Thoracic aorta (tissue), 2 donors: ENCODE data around the gene ANKRD6. TPM values are rescaled to one million over a fixed set of nuclear protein-coding genes. Genes with fewer than 3 reads are reported as not detected.

ENCODE experiments used
- ATAC-seq: fragments of 150-250 bp; one replicate; pipeline ENCODE4 v1.8.0; 2017; ENCODE audit warnings: low read depth; ENCODE audit not compliant: insufficient number of reproducible peaks, low FRiP score
- DNase-seq: peaks from one replicate; pipeline ENCODE4 v3.0.0-alpha.2; 2020; ENCODE audit warnings: low spot score
- H3K27ac ChIP-seq, 2 donors: fragments of 200-600 bp; sonication (generic); 1 replicate in 1 of 2; 2 replicates in 1 of 2; pipeline ENCODE4 v1.5.1; 2016; ENCODE audit warnings: mild to moderate bottlenecking in 2 of 2, moderate library complexity in 2 of 2
- H3K27me3 ChIP-seq: fragments of 200-600 bp; sonication (generic); replicated peaks from 2 replicates; pipeline ENCODE4 v1.6.0; 2016; ENCODE audit warnings: mild to moderate bottlenecking; ENCODE audit not compliant: insufficient read depth
- H3K36me3 ChIP-seq: fragments of 200-600 bp; sonication (generic); one replicate; pipeline ENCODE4 v1.5.1; 2016
- H3K4me1 ChIP-seq, 2 donors: fragments of 200-600 bp; sonication (generic); 1 replicate in 1 of 2; 2 replicates in 1 of 2; pipeline versions ENCODE4 v1.5.1 to v1.6.0; 2016; ENCODE audit warnings: low read depth in 2 of 2, mild to moderate bottlenecking in 1 of 2; ENCODE audit not compliant: control insufficient read depth in 1 of 2
- H3K4me3 ChIP-seq: fragments of 200-600 bp; sonication (generic); 2 replicates; pipeline ENCODE4 v1.5.1; 2016; ENCODE audit warnings: mild to moderate bottlenecking
- H3K9me3 ChIP-seq: fragments of 200-600 bp; sonication (generic); 2 replicates; pipeline ENCODE4 v1.5.1; 2016
- total RNA-seq, 2 donors: library from RNA; depleted of rRNA; stranded (reverse); fragments of >200 nt; gene quantifications; one replicate each; pipeline versions ENCODE4 v1.1.0 to v1.2.3, GENCODE V29; 2016
- TF ChIP-seq, protein P1 (sequence below): fragments of 200-600 bp; sonication (generic); IDR thresholded peaks from one replicate; pipeline ENCODE4 v1.5.1; 2019; ENCODE audit warnings: antibody characterized with exemption

The ANKRD6 gene
- total RNA-seq = 10 to 100 TPM; 35.3 to 91.9 TPM

DNA sequence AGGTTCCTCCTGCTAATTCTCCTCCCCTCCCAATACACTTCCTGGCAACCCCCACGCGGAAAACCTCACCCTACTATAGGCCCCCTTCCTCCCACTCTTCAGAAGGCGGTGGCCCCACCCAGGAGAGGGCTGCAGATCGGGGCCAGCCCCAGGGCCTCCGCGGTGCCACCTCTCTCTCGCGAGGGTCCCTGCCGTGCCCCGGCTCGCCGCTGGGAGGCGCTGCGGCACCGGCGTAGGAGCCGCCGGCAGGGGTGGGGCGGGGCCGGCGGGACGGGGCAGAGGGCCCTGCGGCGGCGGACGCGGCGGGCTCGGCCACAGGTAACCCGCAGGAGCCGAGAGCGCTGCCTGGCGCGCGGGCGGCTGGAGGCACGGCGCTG is at the start of gene ANKRD6:
Gene ANKRD6 (plus strand): TSS at position 278 of the 377 bp plus-strand sequence. CDS start 133,825 bp downstream, outside the sequence.
- no peaks in the 10 kb centered on the region for H3K9me3 ChIP-seq
- H3K4me3 ChIP-seq = peak within 1 kb of the TSS; percentile 93
- TF ChIP-seq, protein P1, sequence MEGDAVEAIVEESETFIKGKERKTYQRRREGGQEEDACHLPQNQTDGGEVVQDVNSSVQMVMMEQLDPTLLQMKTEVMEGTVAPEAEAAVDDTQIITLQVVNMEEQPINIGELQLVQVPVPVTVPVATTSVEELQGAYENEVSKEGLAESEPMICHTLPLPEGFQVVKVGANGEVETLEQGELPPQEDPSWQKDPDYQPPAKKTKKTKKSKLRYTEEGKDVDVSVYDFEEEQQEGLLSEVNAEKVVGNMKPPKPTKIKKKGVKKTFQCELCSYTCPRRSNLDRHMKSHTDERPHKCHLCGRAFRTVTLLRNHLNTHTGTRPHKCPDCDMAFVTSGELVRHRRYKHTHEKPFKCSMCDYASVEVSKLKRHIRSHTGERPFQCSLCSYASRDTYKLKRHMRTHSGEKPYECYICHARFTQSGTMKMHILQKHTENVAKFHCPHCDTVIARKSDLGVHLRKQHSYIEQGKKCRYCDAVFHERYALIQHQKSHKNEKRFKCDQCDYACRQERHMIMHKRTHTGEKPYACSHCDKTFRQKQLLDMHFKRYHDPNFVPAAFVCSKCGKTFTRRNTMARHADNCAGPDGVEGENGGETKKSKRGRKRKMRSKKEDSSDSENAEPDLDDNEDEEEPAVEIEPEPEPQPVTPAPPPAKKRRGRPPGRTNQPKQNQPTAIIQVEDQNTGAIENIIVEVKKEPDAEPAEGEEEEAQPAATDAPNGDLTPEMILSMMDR = peak; percentile 80
- H3K27me3 ChIP-seq = no peaks in the 10 kb centered on the region
- DNase-seq = peak; percentile 21
- H3K27ac ChIP-seq = peak within 1 kb of the TSS; percentile 24 to 57
- peaks cover 0 to 27% of the 10 kb centered on the region in 2 donors for H3K4me1 ChIP-seq
- ATAC-seq = peak; percentile 52
- no peaks in the 10 kb centered on the region for H3K36me3 ChIP-seq

DNA sequence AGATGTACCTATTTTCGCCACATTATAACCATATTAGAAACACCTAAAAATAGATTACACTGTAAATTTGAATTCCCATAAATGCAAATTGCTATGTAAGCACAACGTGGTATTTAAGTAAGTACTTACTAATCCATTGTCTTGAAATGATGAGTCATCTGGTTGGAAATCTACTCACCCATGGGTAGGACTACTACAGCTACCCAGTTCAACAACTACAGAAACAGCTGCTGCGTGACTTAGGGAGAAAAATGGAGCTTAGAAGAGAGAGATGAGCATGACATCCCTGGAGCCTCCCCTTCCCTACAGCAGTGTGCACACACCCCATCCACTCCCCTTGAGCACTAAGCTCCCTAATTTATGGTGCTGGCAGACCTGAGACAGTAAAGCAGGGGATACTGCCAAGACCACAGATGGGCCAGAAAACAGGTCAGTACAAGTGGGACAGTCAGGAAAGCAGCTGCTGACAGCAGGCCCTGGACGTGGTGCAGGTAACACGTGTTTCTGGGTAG is 47.7 kb upstream of the ANKRD6 start:
- no peak for ATAC-seq
- Histone ChIP-seq H3K27ac (no peak overlapping the region), H3K27me3 (no peaks in the 10 kb centered on the region), H3K36me3 (no peaks in the 10 kb centered on the region), H3K9me3 (no peaks in the 10 kb centered on the region), H3K4me1 (no peaks in the 10 kb centered on the region), H3K4me3 (no peak overlapping the region)
- TF ChIP-seq, protein P1 = no peak
- DNase-seq = no peak

DNA sequence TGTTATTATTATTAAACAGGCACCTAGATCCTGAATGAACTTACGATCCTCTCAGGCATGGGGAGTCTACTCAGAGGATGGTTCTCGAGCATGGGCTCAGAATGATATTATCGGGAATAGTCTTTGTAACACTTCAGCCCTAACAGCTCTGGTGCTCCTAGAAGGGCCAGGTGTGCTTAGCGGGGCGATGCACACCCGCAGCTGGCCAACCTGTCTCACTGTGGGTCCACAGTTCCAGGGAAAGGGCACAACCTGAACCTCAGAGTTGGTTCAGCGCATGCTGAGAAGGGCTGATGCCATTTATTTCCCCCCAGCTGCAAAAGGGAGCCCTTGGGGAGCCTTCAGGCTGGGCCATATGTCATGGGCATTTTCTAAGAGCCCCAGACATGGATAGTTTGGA is 47.1 kb upstream of the ANKRD6 start:
- ATAC-seq (no peak), DNase-seq (no peak)
- Histone ChIP-seq H3K4me1 (no peaks in the 10 kb centered on the region), H3K36me3 (no peaks in the 10 kb centered on the region), H3K4me3 (no peak overlapping the region), H3K27me3 (no peaks in the 10 kb centered on the region), H3K9me3 (no peaks in the 10 kb centered on the region), H3K27ac (no peak overlapping the region)
- TF ChIP-seq, protein P1 = no peak

DNA sequence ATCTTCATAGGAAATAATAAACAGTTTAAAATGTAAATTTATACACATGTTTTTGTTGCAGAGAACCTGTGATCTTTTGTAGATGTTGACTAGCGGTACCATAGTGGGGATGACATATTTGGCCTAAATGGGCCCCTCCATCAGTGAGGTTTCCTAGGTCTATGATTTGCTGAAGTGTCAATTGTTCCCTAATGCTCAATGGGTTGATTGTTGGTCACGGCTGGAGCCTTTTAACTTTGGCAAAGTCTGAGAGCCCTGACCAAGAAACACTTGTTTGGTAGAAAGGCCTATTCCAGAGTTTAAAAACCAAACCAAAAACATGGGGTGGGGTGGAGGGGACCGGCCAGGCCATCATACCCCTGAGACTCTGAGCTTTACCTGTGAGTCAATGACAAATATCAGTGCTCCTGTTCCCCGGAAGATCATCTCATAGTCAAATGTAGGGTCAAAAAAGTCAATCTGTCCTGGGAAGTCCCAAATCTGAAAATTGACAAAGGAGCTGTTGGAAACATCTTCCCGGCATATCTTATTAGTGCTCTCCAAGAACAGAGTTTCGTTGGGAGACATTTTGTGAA is 45.9 kb upstream of the ANKRD6 start:
- H3K4me3 ChIP-seq = no peak overlapping the region
- H3K36me3 ChIP-seq = no peaks in the 10 kb centered on the region
- TF ChIP-seq, protein P1 = no peak
- no peak for DNase-seq
- no peaks in the 10 kb centered on the region for H3K4me1 ChIP-seq
- H3K27ac ChIP-seq = no peak overlapping the region
- ATAC-seq = no peak
- H3K27me3 ChIP-seq = no peaks in the 10 kb centered on the region
- no peaks in the 10 kb centered on the region for H3K9me3 ChIP-seq

DNA sequence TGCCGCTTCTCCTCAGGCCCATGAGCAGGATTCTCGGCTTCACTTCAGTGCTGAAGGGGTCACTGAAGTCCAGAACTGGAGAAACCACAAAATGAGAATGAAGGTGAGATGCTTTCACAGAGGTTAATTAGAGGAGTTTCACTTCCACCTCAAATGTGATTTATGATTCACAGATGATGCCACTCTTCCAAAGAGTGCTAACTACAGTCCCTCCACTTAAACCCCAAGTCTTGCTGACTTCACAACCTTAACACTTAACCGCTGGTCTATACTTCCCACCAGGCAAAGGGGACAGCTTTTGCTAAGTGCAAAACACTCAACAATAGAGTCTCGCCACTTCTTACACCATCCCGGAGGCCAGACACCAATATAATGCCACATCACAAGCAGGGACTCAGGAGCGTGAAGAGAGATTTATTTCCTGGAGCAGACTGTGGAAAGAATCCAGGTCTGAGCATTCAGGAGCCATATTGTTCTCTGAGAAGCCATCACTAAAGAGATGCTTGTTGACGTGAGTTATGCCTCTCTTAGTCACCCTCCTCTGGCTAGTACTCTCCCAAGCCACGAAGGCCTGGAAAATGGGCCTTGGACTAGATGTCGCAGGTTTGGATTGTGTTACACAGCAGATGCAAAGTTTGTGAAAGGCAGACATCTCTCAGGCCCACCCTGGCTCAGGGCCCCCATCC is 45.3 kb upstream of the ANKRD6 start:
- Histone ChIP-seq H3K4me3 (no peak overlapping the region), H3K27ac (no peak overlapping the region), H3K36me3 (no peaks in the 10 kb centered on the region), H3K9me3 (no peaks in the 10 kb centered on the region), H3K4me1 (no peaks in the 10 kb centered on the region), H3K27me3 (no peaks in the 10 kb centered on the region)
- TF ChIP-seq, protein P1 = no peak
- ATAC-seq (no peak), DNase-seq (no peak)
